ENCODE data around the gene TNFRSF14.
"Not testable (repeated sequence)": the region's sequence is repeated elsewhere in the genome, so short reads cannot be mapped to it uniquely, and the experiment has no call there.

The TNFRSF14 gene

DNA sequence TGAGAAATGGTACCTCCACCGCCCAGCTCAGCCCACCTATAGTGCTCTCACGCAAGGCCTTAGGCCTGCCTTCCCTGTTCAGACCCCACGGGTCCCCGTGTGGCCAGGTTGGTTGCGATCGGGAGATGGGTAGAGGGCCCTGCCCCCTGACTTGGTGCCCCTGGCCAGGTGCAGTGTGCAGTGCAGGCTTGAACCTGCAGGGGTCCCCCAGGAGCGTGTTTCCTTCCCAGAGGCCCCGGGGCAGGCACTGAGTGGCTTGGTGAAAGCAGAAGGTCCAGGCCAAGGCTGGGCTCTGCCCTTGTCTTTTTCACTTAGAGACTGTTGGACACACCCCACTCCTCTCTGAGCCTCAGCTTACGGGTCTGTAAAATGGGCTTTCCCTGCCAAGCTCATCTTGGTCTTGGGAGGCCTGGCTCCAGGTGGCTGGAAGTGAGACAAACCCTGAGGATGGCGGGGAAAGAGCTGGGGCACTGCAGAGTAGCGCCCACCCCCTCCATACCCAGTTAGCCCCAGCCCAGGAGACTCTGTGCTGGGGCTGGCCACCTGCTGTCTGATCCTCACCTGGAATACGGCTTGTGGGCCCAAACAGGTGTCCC, 16.8 kb upstream of the TNFRSF14 start:
- DNase-seq, result no peak

- no peak for DNase-seq
These were observed 15.2 kb upstream of the TNFRSF14 start for GRCh38 chr1:2540816-2541492.

GRCh38 chr1:2541619-2542245, 14.4 kb upstream of the TNFRSF14 start:
- no peak for DNase-seq

GRCh38 chr1:2542246-2542915, 13.8 kb upstream of the TNFRSF14 start:
- no peak for DNase-seq

GRCh38 chr1:2543543-2544092, 12.6 kb upstream of the TNFRSF14 start:
- DNase-seq, result no peak

DNA sequence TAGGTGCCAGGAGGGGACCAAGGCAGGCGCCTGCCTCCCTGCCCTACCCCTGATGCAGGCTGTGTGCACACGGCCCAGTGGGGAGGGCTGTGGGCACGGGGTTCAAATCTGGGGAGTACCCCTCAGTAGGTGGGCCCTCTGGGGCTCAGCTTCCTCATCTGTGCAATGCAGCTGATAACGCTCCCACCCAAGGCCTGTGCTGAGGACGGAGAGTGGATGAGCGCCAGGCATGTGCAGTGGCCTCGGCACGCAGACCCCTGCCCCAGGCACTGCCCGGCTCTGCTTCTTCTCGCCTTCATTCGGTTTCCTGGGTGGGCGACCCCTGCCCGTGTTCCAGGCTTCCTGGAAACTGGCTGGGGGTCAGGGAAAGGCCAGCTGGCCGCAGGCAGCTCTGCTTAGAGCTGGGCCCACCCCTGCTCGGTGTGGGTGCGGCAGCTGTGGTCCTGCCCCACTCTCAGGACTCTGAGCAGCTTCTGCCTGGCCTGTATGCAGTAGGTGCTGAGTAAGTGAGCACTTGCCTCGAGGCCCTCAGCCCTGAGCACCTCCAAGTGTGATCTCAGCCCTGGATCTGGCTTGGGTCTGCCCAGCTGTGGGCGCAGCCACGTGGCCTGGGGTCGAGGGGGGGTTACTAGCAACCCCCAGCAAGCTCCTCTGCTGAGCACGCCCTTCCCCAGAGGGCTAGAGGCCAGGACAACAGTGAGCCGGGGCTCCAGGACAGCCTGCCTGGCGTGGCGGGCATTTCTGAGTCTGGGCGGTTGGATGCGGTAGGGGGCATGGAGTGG, 11.9 kb upstream of the TNFRSF14 start:
- no peak for DNase-seq

DNA sequence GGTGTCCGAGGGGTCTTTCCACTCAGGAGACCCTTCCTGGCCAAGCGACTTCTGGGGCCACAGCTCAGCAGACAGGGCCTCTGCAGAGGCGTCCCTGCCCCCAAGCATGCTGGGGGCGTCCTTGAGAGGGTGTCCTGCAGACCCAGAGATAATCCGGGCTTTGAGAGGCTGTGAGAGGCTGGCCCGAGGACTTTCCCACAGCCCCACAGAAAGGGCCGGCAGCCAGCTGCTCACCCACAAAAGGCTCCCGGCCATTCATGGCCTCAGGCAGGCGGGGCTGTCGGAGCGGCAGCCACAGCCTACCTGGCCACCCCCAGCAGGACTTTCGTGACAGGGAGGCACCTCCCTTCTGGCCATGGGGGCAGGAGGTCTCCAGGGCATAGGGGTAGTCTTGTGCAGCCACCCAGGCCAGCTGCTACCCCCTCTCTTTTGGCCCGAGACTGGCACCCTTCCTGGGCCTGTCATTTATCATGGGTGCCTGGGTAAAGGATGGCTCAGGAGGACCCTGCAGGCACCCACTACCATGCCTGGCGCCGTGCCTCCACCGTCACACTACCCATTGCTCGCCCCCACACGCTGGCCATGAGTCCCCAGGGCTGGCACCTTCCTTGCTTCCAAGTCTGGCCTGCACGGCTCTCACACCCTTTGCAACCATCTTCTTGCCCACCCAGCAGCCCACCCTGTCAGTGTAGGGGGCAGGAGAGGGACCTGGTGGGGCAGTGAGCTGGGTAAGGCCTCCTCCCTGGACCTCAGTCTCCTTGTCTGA, 11.1 kb upstream of the TNFRSF14 start:
- DNase-seq, result no peak

- no peak for DNase-seq
These were observed 10.2 kb upstream of the TNFRSF14 start for GRCh38 chr1:2545754-2546514.

- DNase-seq, result no peak
These were observed 9.5 kb upstream of the TNFRSF14 start for GRCh38 chr1:2546515-2547209.

- DNase-seq, result no peak
These were observed 8.7 kb upstream of the TNFRSF14 start for GRCh38 chr1:2547210-2548067.

- DNase-seq, result no peak
These were observed 8.0 kb upstream of the TNFRSF14 start for GRCh38 chr1:2548068-2548589.

- not testable (repeated sequence) for DNase-seq
These were observed 6.7 kb upstream of the TNFRSF14 start for GRCh38 chr1:2549367-2550029.

DNA sequence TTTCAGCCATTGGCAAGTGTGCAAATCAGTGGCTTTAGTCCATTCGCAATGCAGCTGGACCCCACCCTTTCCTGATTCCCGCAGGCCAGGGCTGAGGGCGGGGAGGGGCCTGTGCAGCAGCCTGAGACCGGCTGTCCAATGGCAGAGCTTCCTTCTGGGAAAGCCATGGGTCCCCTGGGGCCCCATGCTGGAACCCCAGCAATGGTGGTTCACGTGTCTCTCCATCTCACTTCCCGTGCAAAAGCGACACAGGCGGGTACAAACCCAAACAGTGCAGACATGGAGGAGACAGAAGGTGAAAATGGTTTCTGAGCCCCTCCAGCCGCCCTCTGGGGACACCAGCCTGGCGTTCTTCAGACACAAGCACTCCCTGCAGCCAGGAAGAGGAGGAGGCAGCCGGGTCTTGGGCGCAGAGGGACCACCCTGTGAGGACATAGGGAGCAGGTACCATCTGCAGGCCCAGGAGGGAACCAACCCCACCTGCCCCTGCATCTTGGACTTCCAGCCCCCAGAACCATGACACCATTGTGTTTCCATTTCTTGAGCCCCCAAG, 5.8 kb upstream of the TNFRSF14 start:
- DNase-seq, result not testable (repeated sequence)

GRCh38 chr1:2551544-2551943, 4.6 kb upstream of the TNFRSF14 start:
- not testable (repeated sequence) for DNase-seq

DNA sequence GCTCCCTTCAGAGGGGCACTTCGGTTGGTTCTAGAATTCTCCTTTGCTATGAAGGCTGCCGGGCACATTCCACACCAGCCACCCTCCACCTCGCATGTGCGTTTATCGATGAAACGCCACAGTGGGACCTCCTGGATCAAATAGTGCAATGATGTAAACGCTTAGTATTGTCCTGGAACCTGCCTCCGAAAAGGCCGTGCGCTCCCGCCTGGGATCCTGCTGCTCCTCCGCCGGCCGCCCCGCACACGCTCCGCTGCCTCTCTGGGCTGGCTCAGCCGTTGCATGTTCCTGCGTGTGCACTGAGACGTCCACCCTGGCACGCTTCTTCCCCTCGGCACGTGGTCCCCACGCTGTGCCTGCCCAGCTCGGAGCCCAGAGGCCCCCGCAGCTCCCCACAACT, 4.0 kb upstream of the TNFRSF14 start:
- DNase-seq, result no peak

- not testable (repeated sequence) for DNase-seq
These were observed 3.1 kb upstream of the TNFRSF14 start for GRCh38 chr1:2553076-2553475.

DNA sequence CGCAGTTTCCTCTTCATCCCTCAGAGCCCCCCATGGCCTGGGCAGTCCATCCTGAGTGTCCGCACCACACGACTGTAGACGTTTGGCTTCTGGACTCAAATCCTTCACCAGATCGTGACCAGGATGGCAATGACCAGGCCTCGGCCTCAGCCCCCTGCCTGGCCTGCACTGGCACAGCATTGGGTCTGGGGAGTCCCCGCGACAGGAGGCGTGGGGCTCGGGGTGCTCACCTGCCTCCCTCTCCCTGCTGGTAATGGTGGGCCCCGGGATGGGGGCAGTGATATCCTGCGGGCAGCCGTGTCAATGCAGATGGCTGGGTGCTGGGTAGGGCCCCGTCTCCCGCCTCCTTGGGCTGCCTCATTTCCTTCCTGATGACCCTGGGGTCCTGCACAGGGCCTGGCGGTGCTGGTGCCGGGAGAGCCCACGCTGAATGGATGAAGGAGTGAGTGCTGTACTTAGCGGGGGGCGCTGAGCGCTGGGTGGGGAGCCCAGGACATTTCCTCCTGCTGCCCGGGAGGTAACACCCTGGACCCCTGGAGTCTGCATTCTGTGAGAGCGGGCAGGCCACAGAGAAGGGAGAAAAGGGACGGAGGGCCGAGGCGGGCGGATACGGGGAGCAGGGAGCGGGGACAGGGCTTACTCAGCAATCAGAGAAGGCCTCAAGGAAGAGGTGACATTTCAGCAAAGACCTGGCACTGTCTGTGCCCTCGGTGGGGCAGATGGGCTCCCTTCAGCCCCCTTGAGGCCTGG, 2.1 kb upstream of the TNFRSF14 start:
- no peak for DNase-seq
